Neuronal stem cell (in vitro differentiated cells): ENCODE data around the gene WDR81.

Experiments used
- DNase-seq: peaks from one replicate; pipeline ENCODE4 v3.0.0-alpha.2; 2013; ENCODE audit warnings: low spot score
- H2AFZ ChIP-seq: one replicate; pipeline ENCODE4 v1.6.1; 2013; ENCODE audit warnings: mild to moderate bottlenecking, low read length, inconsistent platforms
- H2AK5ac ChIP-seq: 2 replicates; pipeline ENCODE4 v1.6.1; 2013; ENCODE audit warnings: low read depth, mild to moderate bottlenecking, inconsistent platforms, low read length, moderate library complexity, mixed read lengths
- H2BK120ac ChIP-seq: 2 replicates; pipeline ENCODE4 v1.6.1; 2013; ENCODE audit warnings: low read depth, mild to moderate bottlenecking, inconsistent platforms, low read length, moderate library complexity, mixed read lengths
- H2BK12ac ChIP-seq: one replicate; pipeline ENCODE4 v1.6.1; 2013; ENCODE audit warnings: low read length, inconsistent platforms
- H2BK15ac ChIP-seq: 2 replicates; pipeline ENCODE4 v1.6.1; 2013; ENCODE audit warnings: mild to moderate bottlenecking, low read length, inconsistent platforms, mixed read lengths
- H2BK5ac ChIP-seq: one replicate; pipeline ENCODE4 v1.6.1; 2013; ENCODE audit warnings: inconsistent platforms, mild to moderate bottlenecking, low read length, moderate library complexity
- H3K14ac ChIP-seq: one replicate; pipeline ENCODE4 v1.6.1; 2013; ENCODE audit warnings: low read length, inconsistent platforms
- H3K18ac ChIP-seq: 2 replicates; pipeline ENCODE4 v1.6.1; 2013; ENCODE audit warnings: low read length, inconsistent platforms
- H3K23ac ChIP-seq: 2 replicates; pipeline ENCODE4 v1.6.1; 2013; ENCODE audit warnings: low read depth, mild to moderate bottlenecking, mixed read lengths, low read length, inconsistent platforms; ENCODE audit not compliant: poor library complexity
- H3K27ac ChIP-seq: replicated peaks from 3 replicates; pipeline ENCODE4 v1.5.1; 2013; ENCODE audit warnings: low read length, inconsistent platforms
- H3K27me3 ChIP-seq, 3 experiments: 2 replicates each; pipeline ENCODE4 v1.6.1; 2013; ENCODE audit warnings: low read length in 3 of 3, mild to moderate bottlenecking in 2 of 3, inconsistent platforms in 1 of 3, low read depth in 1 of 3, mixed read lengths in 1 of 3, moderate library complexity in 1 of 3; ENCODE audit not compliant: control insufficient read depth in 3 of 3, insufficient read depth in 3 of 3
- H3K36me3 ChIP-seq, 2 donors: replicated peaks in 1 of 2; 2 replicates each; pipeline ENCODE4 v1.6.1; 2013; ENCODE audit warnings: low read length in 2 of 2; ENCODE audit not compliant: control insufficient read depth in 2 of 2, insufficient read depth in 2 of 2
- H3K4ac ChIP-seq: 2 replicates; pipeline ENCODE4 v1.6.1; 2013; ENCODE audit warnings: inconsistent platforms, mild to moderate bottlenecking, low read length, moderate library complexity
- H3K4me1 ChIP-seq, 2 donors: 1 replicate in 1 of 2; 2 replicates in 1 of 2; pipeline ENCODE4 v1.6.1; 2013; ENCODE audit warnings: low read length in 2 of 2, low read depth in 1 of 2; ENCODE audit not compliant: control insufficient read depth in 2 of 2, insufficient read depth in 1 of 2
- H3K4me2 ChIP-seq: one replicate; pipeline ENCODE4 v1.6.1; 2013; ENCODE audit warnings: mild to moderate bottlenecking, low read length, inconsistent platforms; ENCODE audit not compliant: insufficient read depth, poor library complexity, severe bottlenecking
- H3K4me3 ChIP-seq, 2 donors: 2 replicates each; pipeline ENCODE4 v1.5.1; 2013; ENCODE audit warnings: low read length in 2 of 2, mild to moderate bottlenecking in 2 of 2, inconsistent platforms in 1 of 2, moderate library complexity in 1 of 2
- H3K79me1 ChIP-seq: one replicate; pipeline ENCODE4 v1.6.1; 2013; ENCODE audit warnings: low read depth, mild to moderate bottlenecking, inconsistent platforms, low read length, moderate library complexity
- H3K9ac ChIP-seq: one replicate; pipeline ENCODE4 v1.6.1; 2013; ENCODE audit warnings: mild to moderate bottlenecking, low read depth, low read length, inconsistent platforms; ENCODE audit not compliant: poor library complexity
- H3K9me3 ChIP-seq, 2 donors: replicated peaks in 1 of 2; 2 replicates each; pipeline versions ENCODE3 to v1.6.1; 2013; ENCODE audit warnings: low read length in 2 of 2, mild to moderate bottlenecking in 2 of 2, inconsistent platforms in 1 of 2, low read depth in 1 of 2, mixed read lengths in 1 of 2, moderate library complexity in 1 of 2; ENCODE audit not compliant: control insufficient read depth in 2 of 2, insufficient read depth in 1 of 2
- H4K8ac ChIP-seq: one replicate; pipeline ENCODE4 v1.6.1; 2013; ENCODE audit warnings: low read depth, mild to moderate bottlenecking, inconsistent platforms, low read length, moderate library complexity
- H4K91ac ChIP-seq: one replicate; pipeline ENCODE4 v1.6.1; 2013; ENCODE audit warnings: low read length, low read depth, mild to moderate bottlenecking, inconsistent platforms; ENCODE audit not compliant: poor library complexity
- WGBS, 2 donors: extraction: QIAGEN DNeasy Blood & Tissue Kit; methylation state at CpG; one replicate each; pipeline ENCODE4 v1.1.7; 2013; ENCODE audit warnings: missing lambda C conversion rate in 2 of 2, mixed read lengths in 1 of 2; ENCODE audit not compliant: insufficient read length in 2 of 2, insufficient replicate concordance in 1 of 2; ENCODE audit errors: extremely low coverage in 2 of 2; 5-methylcytosine and 5-hydroxymethylcytosine counted together

Gene WDR81

DNA sequence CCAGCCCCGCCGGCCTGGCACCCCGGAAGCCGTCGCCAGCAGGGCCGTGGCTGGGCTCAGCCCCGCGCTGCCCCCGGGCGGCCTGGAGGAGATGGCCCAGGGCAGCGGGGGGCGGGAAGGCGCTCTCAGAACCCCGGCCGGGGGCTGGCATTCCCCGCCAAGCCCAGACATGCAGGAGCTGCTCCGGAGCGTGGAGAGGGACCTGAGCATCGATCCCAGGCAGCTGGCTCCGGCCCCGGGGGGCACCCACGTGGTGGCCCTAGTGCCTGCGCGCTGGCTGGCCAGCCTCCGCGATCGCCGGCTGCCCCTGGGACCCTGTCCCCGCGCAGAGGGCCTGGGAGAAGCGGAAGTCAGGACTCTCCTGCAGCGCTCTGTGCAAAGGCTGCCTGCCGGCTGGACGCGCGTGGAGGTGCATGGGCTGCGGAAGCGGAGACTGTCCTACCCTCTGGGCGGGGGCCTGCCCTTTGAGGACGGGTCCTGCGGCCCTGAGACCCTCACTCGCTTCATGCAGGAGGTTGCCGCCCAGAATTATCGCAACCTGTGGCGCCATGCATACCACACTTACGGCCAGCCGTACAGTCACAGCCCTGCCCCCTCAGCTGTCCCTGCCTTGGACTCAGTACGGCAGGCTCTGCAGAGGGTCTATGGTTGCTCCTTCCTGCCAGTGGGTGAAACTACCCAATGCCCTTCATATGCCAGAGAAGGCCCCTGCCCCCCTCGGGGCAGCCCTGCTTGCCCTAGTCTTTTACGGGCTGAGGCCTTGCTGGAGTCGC lies 551 bp downstream of the WDR81 start:
- Histone ChIP-seq H2BK15ac (no peak overlapping the region), H3K18ac (peak overlapping the region; percentile 71), H2AK5ac (peak overlapping the region; percentile 26), H2BK12ac (peak overlapping the region; percentile 0), H3K4me3 (peak overlapping the region; percentile 61 to 79), H3K27ac (no peak overlapping the region), H3K9me3 (no peaks in the 10 kb centered on the region), H3K23ac (peak overlapping the region; percentile 1), H3K4me1 (peaks cover 3 to 4% of the 10 kb centered on the region in 2 donors), H3K27me3 (no peaks in the 10 kb centered on the region), H2BK5ac (peak overlapping the region; percentile 42), H3K79me1 (peaks cover 9% of the 10 kb centered on the region), H2AFZ (peak overlapping the region; percentile 99), H4K8ac (no peak overlapping the region), H3K14ac (no peak overlapping the region), H3K9ac (peak overlapping the region; percentile 84), H3K36me3 (peaks cover 4% of the 10 kb centered on the region in 2 donors), H2BK120ac (no peak overlapping the region), H3K4ac (no peak overlapping the region), H3K4me2 (peak overlapping the region; percentile 98), H4K91ac (no peak overlapping the region)
- no peak for DNase-seq
- no CpG with 5 or more reads among the region's 51 CpGs for WGBS, 2 donors

- H3K23ac ChIP-seq: no peak overlapping the region
- H3K4ac ChIP-seq: no peak overlapping the region
- no peak overlapping the region for H4K8ac ChIP-seq
- no peak for DNase-seq
- H3K14ac ChIP-seq: no peak overlapping the region
- H3K27me3 ChIP-seq: no peaks in the 10 kb centered on the region
- no peak overlapping the region for H3K18ac ChIP-seq
- H3K9ac ChIP-seq: no peak overlapping the region
- H2BK15ac ChIP-seq: no peak overlapping the region
- H3K36me3 ChIP-seq: peaks cover 4% of the 10 kb centered on the region in 2 donors
- H3K4me1 ChIP-seq: peaks cover 3 to 4% of the 10 kb centered on the region in 2 donors
- peak overlapping the region in 1 of 2 donors; percentile 61 for H3K4me3 ChIP-seq
- WGBS, 2 donors: no CpG with 5 or more reads among the region's 54 CpGs
- H3K27ac ChIP-seq: no peak overlapping the region
- no peak overlapping the region for H4K91ac ChIP-seq
- no peak overlapping the region for H2AFZ ChIP-seq
- H2BK120ac ChIP-seq: no peak overlapping the region
- H2BK5ac ChIP-seq: peak overlapping the region; percentile 42
- H2BK12ac ChIP-seq: no peak overlapping the region
- H3K9me3 ChIP-seq: no peaks in the 10 kb centered on the region
- no peak overlapping the region for H3K4me2 ChIP-seq
- peak overlapping the region; percentile 37 for H2AK5ac ChIP-seq
- H3K79me1 ChIP-seq: peaks cover 9% of the 10 kb centered on the region
These were observed 1.4 kb downstream of the WDR81 start for GRCh38 chr17:1725642-1726511.

DNA sequence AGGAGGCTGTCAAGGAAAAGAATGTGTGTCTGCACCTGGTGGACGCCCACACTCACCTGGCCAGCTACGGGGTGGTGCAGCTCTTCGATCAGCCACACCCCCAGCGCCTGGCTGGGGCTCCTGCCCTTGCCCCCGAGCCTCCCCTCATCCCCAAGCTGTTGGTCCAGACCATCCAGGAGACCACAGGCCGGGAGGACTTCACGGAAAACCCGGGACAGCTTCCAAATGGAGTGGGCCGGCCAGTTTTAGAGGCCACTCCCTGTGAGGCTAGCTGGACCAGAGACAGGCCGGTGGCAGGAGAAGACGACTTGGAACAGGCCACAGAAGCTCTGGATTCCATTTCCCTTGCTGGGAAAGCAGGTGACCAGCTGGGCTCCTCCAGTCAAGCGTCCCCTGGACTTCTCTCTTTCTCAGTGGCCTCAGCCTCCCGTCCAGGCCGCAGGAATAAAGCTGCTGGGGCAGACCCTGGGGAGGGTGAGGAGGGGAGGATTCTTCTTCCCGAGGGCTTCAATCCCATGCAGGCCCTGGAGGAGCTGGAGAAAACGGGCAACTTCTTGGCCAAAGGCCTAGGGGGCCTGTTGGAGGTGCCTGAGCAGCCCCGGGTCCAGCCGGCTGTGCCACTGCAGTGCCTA lies 2.2 kb downstream of the WDR81 start:
- Histone ChIP-seq H3K4me1 (peaks cover 3 to 4% of the 10 kb centered on the region in 2 donors), H2BK5ac (no peak overlapping the region), H3K18ac (no peak overlapping the region), H2AK5ac (no peak overlapping the region), H3K4me2 (no peak overlapping the region), H3K4me3 (no peak overlapping the region), H3K79me1 (peaks cover 11% of the 10 kb centered on the region), H3K36me3 (peaks cover 4 to 7% of the 10 kb centered on the region in 2 donors), H2BK120ac (no peak overlapping the region), H3K9ac (no peak overlapping the region), H3K4ac (no peak overlapping the region), H3K27me3 (no peaks in the 10 kb centered on the region), H4K8ac (no peak overlapping the region), H3K23ac (no peak overlapping the region), H2AFZ (no peak overlapping the region), H2BK15ac (no peak overlapping the region), H3K27ac (no peak overlapping the region), H2BK12ac (no peak overlapping the region), H3K14ac (no peak overlapping the region), H4K91ac (no peak overlapping the region), H3K9me3 (no peaks in the 10 kb centered on the region)
- DNase-seq: no peak
- no CpG with 5 or more reads among the region's 18 CpGs for WGBS, 2 donors
